Small intestine (tissue), 7 donors: ENCODE data around the gene KDM2A. TPM values are rescaled to one million over a fixed set of nuclear protein-coding genes. Genes with fewer than 3 reads are reported as not detected.

Experiments used
- DNase-seq, 2 donors: peaks; one replicate each; pipeline versions ENCODE4 v3.0.0 to v3.0.0-alpha.2; 2013
- FAIRE-seq: peaks from 2 replicates; lab custom pipeline; 2012; peaks lifted over from hg19 to GRCh38; lab: Jason Lieb, UNC
- H3K27ac ChIP-seq, 3 donors: one replicate each; pipeline ENCODE4 v1.5.1; 2013; ENCODE audit warnings: low read length in 2 of 3, mild to moderate bottlenecking in 2 of 3, control low read depth in 1 of 3, inconsistent platforms in 1 of 3, low read depth in 1 of 3, moderate library complexity in 1 of 3
- H3K27me3 ChIP-seq, 3 donors: one replicate each; pipeline ENCODE4 v1.6.1; 2013; ENCODE audit warnings: low read length in 3 of 3, inconsistent platforms in 1 of 3; ENCODE audit not compliant: control insufficient read depth in 3 of 3, insufficient read depth in 3 of 3
- H3K36me3 ChIP-seq, 3 donors: one replicate each; pipeline ENCODE4 v1.6.1; 2013; ENCODE audit warnings: low read length in 3 of 3, inconsistent platforms in 1 of 3, low read depth in 1 of 3, mild to moderate bottlenecking in 1 of 3, moderate library complexity in 1 of 3; ENCODE audit not compliant: control insufficient read depth in 3 of 3, insufficient read depth in 2 of 3
- H3K4me1 ChIP-seq, 3 donors: one replicate each; pipeline ENCODE4 v1.6.1; 2013; ENCODE audit warnings: low read length in 2 of 3, inconsistent platforms in 1 of 3, low read depth in 1 of 3, mild to moderate bottlenecking in 1 of 3, moderate library complexity in 1 of 3; ENCODE audit not compliant: control insufficient read depth in 3 of 3, insufficient read depth in 2 of 3
- H3K4me3 ChIP-seq, 3 donors: one replicate each; pipeline ENCODE4 v1.5.1; 2013; ENCODE audit warnings: low read length in 3 of 3, control low read depth in 1 of 3, inconsistent platforms in 1 of 3, low read depth in 1 of 3, mild to moderate bottlenecking in 1 of 3, moderate library complexity in 1 of 3
- H3K9me3 ChIP-seq, 2 donors: one replicate each; pipeline ENCODE4 v1.6.1; 2013; ENCODE audit warnings: low read depth in 1 of 2, low read length in 1 of 2; ENCODE audit not compliant: control insufficient read depth in 2 of 2, insufficient read depth in 1 of 2
- whole genome bisulfite sequencing, 3 donors: extraction: QIAGEN DNeasy Blood & Tissue Kit; methylation state at CpG; one replicate each; pipeline ENCODE4 v1.1.7; 2013; 5-methylcytosine and 5-hydroxymethylcytosine counted together
- polyA plus RNA-seq, 4 donors: library from polyadenylated mRNA; stranded (reverse) in 3 of 4; unstranded in 1 of 4; fragments of 200-250 nt in 3 of 4; fragments of 120-200 nt in 1 of 4; gene quantifications; one replicate each; pipeline versions ENCODE4 v1.2.1 to v1.2.3, GENCODE V29; 2013
- donor health status: healthy with polysubstance abuse.
- donor health status: control.
- donor health status: control.
- donor health status: Bipolar disorder and iron deficiency.
- donor health status: healthy.

Gene KDM2A
- polyA plus RNA-seq, 4 donors = 19.2 to 59.8 (median 24.7) TPM

- Histone ChIP-seq H3K4me1 (peaks cover 2 to 20% (median 6%) of the 10 kb centered on the region in 3 donors), H3K36me3 (peaks cover 27 to 100% (median 50%) of the 10 kb centered on the region in 3 donors), H3K27ac (peak overlapping the region in 1 of 3 donors; percentile 22), H3K9me3 (no peaks in the 10 kb centered on the region), H3K27me3 (no peaks in the 10 kb centered on the region), H3K4me3 (no peak overlapping the region)
- 93 to 96% (median 96%) methylated on average over 11 of the region's 11 CpGs for WGBS, 3 donors
- DNase-seq (no peak), FAIRE-seq (no peak)
These were observed 163.9 kb downstream of the KDM2A start for GRCh38 chr11:67282876-67283371.

- H3K4me1 ChIP-seq = peaks cover 3 to 18% (median 5%) of the 10 kb centered on the region in 3 donors
- no peak for FAIRE-seq
- no peak overlapping the region for H3K4me3 ChIP-seq
- no peaks in the 10 kb centered on the region for H3K9me3 ChIP-seq
- no peak overlapping the region for H3K27ac ChIP-seq
- no peaks in the 10 kb centered on the region for H3K27me3 ChIP-seq
- 83 to 90% (median 86%) methylated on average over 13 of the region's 13 CpGs for WGBS, 3 donors
- H3K36me3 ChIP-seq = peaks cover 27 to 97% (median 50%) of the 10 kb centered on the region in 3 donors
- no peak for DNase-seq
These were observed 164.5 kb downstream of the KDM2A start for GRCh38 chr11:67283481-67283963.

GRCh38 chr11:67284811-67285540 is 165.9 kb downstream of the KDM2A start:
- Histone ChIP-seq H3K27ac (no peak overlapping the region), H3K4me1 (peaks cover 3 to 20% (median 5%) of the 10 kb centered on the region in 3 donors), H3K27me3 (no peaks in the 10 kb centered on the region), H3K4me3 (no peak overlapping the region), H3K36me3 (peaks cover 24 to 84% (median 43%) of the 10 kb centered on the region in 3 donors), H3K9me3 (no peaks in the 10 kb centered on the region)
- WGBS, 3 donors = 84 to 90% (median 88%) methylated on average over 42 to 45 of the region's 45 CpGs
- no peak for DNase-seq
- FAIRE-seq = no peak

GRCh38 chr11:67285541-67286498 is 166.8 kb downstream of the KDM2A start:
- no peaks in the 10 kb centered on the region for H3K9me3 ChIP-seq
- FAIRE-seq = no peak
- H3K27me3 ChIP-seq = no peaks in the 10 kb centered on the region
- peak overlapping the region in 1 of 3 donors; percentile 95 for H3K27ac ChIP-seq
- H3K4me1 ChIP-seq = peaks cover 3 to 28% (median 5%) of the 10 kb centered on the region in 3 donors
- peaks cover 24 to 84% (median 38%) of the 10 kb centered on the region in 3 donors for H3K36me3 ChIP-seq
- no peak overlapping the region for H3K4me3 ChIP-seq
- WGBS, 3 donors = 78 to 86% (median 82%) methylated on average over 32 to 39 of the region's 39 CpGs
- no peak for DNase-seq

GRCh38 chr11:67286621-67287333 is 167.7 kb downstream of the KDM2A start:
- FAIRE-seq (no peak), DNase-seq (no peak)
- WGBS, 3 donors = 63 to 78% (median 63%) methylated on average over 7 to 8 of the region's 8 CpGs

GRCh38 chr11:67287355-67288197 is 168.5 kb downstream of the KDM2A start:
- Histone ChIP-seq H3K27ac (peak overlapping the region; percentile 79 to 99 (median 95)), H3K4me1 (peaks cover 3 to 29% (median 8%) of the 10 kb centered on the region in 3 donors), H3K4me3 (peak overlapping the region in 2 of 3 donors; percentile 76 to 94), H3K27me3 (no peaks in the 10 kb centered on the region), H3K36me3 (peaks cover 13 to 83% (median 21%) of the 10 kb centered on the region in 3 donors), H3K9me3 (no peaks in the 10 kb centered on the region)
- FAIRE-seq = no peak
- DNase-seq = peak in 1 of 2 donors; percentile 29
- WGBS, 3 donors = 65 to 80% (median 65%) methylated on average over 14 of the region's 14 CpGs

More at GRCh38 chr11:67286621-67287333, 167.7 kb downstream of the KDM2A start:
- Histone ChIP-seq H3K27me3 (no peaks in the 10 kb centered on the region), H3K27ac (peak overlapping the region; percentile 60 to 99 (median 95)), H3K4me1 (peaks cover 3 to 29% (median 8%) of the 10 kb centered on the region in 3 donors), H3K36me3 (peaks cover 20 to 84% (median 29%) of the 10 kb centered on the region in 3 donors), H3K9me3 (no peaks in the 10 kb centered on the region), H3K4me3 (no peak overlapping the region)

GRCh38 chr11:67288198-67288451 is 169.1 kb downstream of the KDM2A start:
- H3K4me3 ChIP-seq = peak overlapping the region; percentile 63 to 94 (median 76)
- H3K27ac ChIP-seq = peak overlapping the region; percentile 79 to 99 (median 95)
- WGBS, 3 donors = 26 to 35% (median 35%) methylated on average over 4 of the region's 4 CpGs
- no peak for FAIRE-seq
- peaks cover 12 to 77% (median 16%) of the 10 kb centered on the region in 3 donors for H3K36me3 ChIP-seq
- no peaks in the 10 kb centered on the region for H3K27me3 ChIP-seq
- peaks cover 3 to 29% (median 8%) of the 10 kb centered on the region in 3 donors for H3K4me1 ChIP-seq
- DNase-seq = no peak
- H3K9me3 ChIP-seq = no peaks in the 10 kb centered on the region
